ENCODE data around the gene KCNA10.

Gene KCNA10

DNA sequence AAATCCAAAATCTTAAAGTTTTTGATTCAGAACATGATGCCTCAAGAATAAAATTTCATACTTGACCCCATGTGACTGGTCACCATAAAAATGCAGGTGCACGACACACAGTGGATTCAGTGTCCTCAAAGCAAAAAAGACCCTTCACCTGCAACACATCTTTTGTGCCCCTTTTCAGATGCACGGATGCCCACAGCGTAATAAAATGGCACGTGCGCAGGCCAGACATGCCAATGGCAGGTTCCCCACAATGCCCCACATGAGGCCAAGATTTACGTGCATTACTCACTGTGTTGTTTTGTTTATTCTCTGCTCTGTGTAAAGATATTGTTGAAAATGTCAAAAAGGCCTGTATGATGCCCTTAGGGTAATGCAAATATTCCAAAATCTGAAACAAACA is 9.3 kb downstream of the KCNA10 start:
- TF ChIP-seq, protein P1, sequence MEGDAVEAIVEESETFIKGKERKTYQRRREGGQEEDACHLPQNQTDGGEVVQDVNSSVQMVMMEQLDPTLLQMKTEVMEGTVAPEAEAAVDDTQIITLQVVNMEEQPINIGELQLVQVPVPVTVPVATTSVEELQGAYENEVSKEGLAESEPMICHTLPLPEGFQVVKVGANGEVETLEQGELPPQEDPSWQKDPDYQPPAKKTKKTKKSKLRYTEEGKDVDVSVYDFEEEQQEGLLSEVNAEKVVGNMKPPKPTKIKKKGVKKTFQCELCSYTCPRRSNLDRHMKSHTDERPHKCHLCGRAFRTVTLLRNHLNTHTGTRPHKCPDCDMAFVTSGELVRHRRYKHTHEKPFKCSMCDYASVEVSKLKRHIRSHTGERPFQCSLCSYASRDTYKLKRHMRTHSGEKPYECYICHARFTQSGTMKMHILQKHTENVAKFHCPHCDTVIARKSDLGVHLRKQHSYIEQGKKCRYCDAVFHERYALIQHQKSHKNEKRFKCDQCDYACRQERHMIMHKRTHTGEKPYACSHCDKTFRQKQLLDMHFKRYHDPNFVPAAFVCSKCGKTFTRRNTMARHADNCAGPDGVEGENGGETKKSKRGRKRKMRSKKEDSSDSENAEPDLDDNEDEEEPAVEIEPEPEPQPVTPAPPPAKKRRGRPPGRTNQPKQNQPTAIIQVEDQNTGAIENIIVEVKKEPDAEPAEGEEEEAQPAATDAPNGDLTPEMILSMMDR (IDR thresholded peaks at IDR 0.05; ENCODE audit: low read depth, low read length) = no peak
- TF ChIP-seq, protein P2, sequence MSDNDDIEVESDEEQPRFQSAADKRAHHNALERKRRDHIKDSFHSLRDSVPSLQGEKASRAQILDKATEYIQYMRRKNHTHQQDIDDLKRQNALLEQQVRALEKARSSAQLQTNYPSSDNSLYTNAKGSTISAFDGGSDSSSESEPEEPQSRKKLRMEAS (IDR thresholded peaks at IDR 0.05; ENCODE audit: low read depth, low read length) = no peak
- TF ChIP-seq POLR2A (IDR thresholded peaks at IDR 0.05; ENCODE audit: extremely low read depth, insufficient read length) (no peak), MYC (IDR thresholded peaks at IDR 0.05; ENCODE audit: low read depth, low read length) (no peak)
- no peak overlapping the region for H3K4me3 ChIP-seq (ENCODE audit: low read depth, low read length)
- DNase-seq (ENCODE audit: low read depth) = no peak

DNA sequence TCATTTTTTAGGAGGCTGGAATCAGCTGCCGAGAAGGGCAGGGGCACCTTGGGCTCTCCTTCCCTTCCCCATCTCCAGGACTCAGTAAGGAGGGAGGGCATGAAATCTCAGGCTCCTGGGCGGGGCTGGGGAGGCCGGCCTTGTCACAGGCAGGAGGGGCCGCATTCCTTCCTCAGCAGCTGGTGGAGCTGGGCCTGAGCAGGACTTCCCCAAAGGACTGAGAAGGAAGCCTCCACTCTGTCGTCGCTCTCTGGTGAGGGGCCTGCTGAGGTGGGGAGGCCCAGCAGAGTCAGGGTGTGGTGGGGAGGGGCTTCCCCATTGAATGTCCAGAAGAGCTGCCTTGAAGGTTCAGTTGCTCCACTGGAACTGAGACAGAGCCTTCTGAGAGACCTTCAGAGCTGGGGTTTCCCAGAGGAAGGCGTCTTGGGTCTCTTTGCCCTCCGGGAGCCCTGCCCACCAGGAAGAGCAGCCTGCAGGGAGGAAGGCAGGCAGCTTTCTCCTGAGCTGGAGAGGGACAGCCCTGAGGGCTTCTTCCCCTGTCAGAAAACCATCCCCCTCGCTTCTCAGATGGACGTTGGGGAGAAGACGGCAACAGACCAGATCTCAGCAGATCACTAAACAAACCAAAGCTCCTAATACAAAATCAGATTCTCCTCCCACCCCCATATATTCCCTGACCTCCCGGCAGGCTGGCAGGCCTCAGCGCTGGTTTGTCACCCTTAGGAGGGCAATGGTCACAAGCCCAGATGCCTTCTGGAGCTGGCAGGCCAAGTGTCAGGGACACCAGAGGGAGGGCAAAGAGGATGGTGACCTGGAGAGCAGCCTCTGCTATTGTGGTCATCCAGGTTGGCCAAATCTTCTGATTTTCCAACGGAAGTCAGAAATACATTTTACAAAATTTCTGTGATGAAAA is 10.7 kb downstream of the KCNA10 start:
- no peak for TF ChIP-seq MYC (IDR thresholded peaks at IDR 0.05; ENCODE audit: low read depth, low read length)
- TF ChIP-seq, protein P1 (IDR thresholded peaks at IDR 0.05; ENCODE audit: low read depth, low read length) = no peak
- TF ChIP-seq, protein P2 (IDR thresholded peaks at IDR 0.05; ENCODE audit: low read depth, low read length) = no peak
- TF ChIP-seq POLR2A (IDR thresholded peaks at IDR 0.05; ENCODE audit: extremely low read depth, insufficient read length) = no peak
- DNase-seq (ENCODE audit: low read depth) = peak; percentile 14

DNA sequence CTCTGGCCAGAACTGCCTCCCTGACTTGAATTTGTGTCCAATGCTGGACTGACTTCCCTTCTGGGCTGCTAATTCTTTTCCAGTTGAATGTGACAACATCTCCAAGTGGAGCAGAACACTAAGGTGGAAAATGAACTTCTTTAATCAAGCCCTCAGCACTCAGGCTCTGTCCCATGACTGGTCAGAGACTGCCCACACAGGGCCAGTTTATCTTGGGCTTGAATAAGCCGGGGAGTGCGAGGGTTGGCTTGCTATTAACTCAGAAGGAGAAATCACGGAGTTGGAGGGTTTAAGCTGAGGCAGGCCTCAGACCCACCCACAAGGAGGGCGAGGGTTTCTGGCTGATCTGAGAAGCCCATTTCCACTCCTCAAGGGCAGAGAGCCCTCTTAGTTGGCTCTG is 12.4 kb downstream of the KCNA10 start:
- H3K4me3 ChIP-seq (ENCODE audit: low read depth, low read length) = no peak overlapping the region
- DNase-seq (ENCODE audit: low read depth) = no peak
- TF ChIP-seq MYC (IDR thresholded peaks at IDR 0.05; ENCODE audit: low read depth, low read length) (no peak), POLR2A (IDR thresholded peaks at IDR 0.05; ENCODE audit: extremely low read depth, insufficient read length) (no peak)
- TF ChIP-seq, protein P2 (IDR thresholded peaks at IDR 0.05; ENCODE audit: low read depth, low read length) = no peak
- TF ChIP-seq, protein P1 (IDR thresholded peaks at IDR 0.05; ENCODE audit: low read depth, low read length) = no peak

More for the DNA sequence above, 10.7 kb downstream of the KCNA10 start:
- H3K4me3 ChIP-seq (ENCODE audit: low read depth, low read length) = no peak overlapping the region

DNA sequence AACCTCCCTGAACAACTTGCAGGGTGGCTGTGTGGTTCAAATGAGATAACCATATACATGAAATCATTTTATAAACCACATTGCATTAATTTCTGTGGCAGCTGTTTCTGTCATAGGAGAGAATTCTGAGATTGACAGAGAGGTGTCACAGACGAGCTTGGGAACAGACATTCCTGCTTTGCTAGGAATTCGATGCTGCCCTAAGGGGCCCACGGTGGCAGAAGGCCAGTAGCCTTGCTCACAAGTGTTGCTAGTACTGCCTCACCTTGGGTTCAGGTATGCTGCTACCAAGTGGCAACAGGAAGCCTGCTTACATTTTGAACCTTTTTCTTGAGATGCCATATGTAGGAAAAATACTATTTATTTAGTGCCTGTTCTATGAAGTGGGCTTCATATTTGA is 13.4 kb downstream of the KCNA10 start:
- no peak for DNase-seq (ENCODE audit: low read depth)
- TF ChIP-seq, protein P1 (IDR thresholded peaks at IDR 0.05; ENCODE audit: low read depth, low read length) = no peak
- TF ChIP-seq POLR2A (IDR thresholded peaks at IDR 0.05; ENCODE audit: extremely low read depth, insufficient read length) (no peak), MYC (IDR thresholded peaks at IDR 0.05; ENCODE audit: low read depth, low read length) (no peak)
- TF ChIP-seq, protein P2 (IDR thresholded peaks at IDR 0.05; ENCODE audit: low read depth, low read length) = no peak
- H3K4me3 ChIP-seq (ENCODE audit: low read depth, low read length) = no peak overlapping the region

DNA sequence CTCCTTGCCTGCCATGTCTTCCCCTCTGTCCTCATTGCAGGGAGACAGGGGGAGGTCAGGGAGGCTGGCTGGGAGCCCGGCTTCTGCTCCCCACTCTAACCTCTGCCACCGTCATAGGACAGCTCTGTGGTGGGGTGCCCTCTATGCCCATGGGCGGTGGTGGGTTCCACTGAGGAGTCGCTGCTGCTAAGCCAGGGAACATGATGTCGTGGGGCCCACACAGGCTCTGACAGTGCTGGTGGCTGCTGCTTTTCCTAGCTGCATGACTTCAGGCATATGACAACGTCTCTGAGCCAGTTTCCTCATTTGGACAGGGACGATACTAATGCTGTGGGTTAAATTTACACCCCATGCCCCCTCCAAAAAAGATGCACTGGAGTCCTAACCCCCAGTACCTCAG is 14.7 kb downstream of the KCNA10 start:
- no peak for DNase-seq (ENCODE audit: low read depth)
- H3K4me3 ChIP-seq (ENCODE audit: low read depth, low read length) = no peak overlapping the region
- TF ChIP-seq POLR2A (IDR thresholded peaks at IDR 0.05; ENCODE audit: extremely low read depth, insufficient read length) (no peak), MYC (IDR thresholded peaks at IDR 0.05; ENCODE audit: low read depth, low read length) (no peak)
- TF ChIP-seq, protein P1 (IDR thresholded peaks at IDR 0.05; ENCODE audit: low read depth, low read length) = no peak
- TF ChIP-seq, protein P2 (IDR thresholded peaks at IDR 0.05; ENCODE audit: low read depth, low read length) = no peak
